HG02870 (cell line): ENCODE data around the gene GCK.

Experiments used
- ATAC-seq: cut with Tn5 transposase; IDR thresholded peaks from one replicate; pipeline ENCODE4 v1.9.1; 2021; ENCODE audit warnings: mild to moderate bottlenecking, moderate library complexity; ENCODE audit not compliant: unreplicated experiment

The GCK gene

DNA sequence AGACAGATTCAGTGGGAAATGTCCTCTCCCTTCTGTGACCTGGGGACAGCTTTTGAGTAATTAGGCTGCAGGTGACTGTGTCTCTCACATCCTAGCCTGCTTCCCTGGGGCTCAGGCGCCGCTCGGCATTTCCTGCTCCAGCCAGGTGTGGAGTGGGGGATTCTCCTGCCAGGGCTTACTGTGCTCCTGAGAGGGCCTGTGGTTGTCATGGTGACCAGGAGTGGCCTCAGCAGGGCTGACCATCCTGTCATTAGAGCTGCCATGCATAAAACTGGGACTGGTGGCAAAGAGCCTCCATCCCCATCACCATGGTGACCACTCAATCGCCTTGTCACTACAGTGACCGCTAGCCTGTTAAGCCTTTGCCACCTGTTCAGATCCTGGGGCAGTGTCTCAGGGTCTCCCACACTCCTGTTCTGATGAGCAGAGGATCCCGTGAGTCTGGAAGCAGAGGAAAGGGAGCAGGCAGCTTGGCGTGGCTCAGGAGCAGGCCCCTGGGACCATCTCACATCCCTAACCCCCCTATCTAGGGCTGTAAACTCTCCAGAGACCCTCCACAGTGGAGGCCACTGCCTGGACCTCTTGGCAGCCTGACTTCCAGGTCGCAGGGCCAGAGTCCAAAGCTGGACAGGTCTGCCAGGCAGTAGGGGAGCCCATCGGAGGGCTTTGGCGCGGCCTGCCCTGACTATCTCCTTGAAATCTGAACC is at the start of gene GCK:
Gene GCK, minus strand, starts transcription at position 154 of the 707 bp plus-strand sequence. CDS start 486 bp downstream, outside the sequence.
- no peak for ATAC-seq

DNA sequence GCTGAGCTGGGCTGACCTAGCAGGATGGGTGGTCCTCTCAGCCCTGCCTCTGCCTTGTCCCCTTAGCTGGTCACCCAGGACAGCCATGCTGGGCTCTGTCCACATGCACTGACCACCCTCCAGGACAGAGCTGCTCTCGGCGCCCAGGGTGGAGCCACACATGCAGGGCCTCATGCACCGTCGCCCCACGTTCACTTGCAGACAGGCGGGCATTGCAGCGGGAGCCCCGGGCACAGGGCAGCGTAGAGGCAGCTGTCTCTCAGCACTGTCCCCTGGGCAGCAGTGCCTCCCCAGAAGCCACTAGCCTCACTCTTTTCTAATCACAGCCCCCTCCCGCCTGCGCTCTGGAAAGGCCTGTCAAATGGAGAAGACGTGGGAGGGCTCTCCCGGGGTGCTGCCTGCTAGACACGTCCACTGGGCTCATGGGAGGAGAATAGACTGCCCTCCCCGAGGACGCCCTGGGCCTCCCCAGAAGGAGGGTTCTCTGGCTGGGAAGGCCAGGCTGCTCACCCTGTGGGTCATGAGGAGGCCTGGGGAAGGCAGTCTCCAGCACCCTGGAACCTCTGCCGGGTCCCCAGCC is 49.0 kb upstream of the GCK start:
- no peak for ATAC-seq

DNA sequence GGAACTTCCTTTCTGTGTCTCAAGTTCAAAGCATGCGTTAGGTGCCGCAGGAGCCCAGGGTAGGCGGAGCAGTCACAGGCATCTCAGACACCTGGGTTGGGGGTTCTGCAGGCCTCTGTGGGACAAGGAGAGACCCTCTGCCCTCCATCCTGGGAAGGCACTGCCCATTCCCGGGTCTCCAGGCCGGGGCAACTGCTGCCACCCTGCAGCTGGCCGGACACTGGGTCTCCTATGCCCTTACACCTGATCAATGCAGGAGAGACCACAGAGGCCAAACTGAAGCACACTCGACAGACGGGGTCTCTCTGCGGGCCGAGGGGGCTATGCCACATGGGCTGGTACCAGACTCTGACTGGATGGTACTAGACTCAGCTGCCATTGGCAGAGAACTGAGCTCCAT is 48.5 kb upstream of the GCK start:
- ATAC-seq: no peak

DNA sequence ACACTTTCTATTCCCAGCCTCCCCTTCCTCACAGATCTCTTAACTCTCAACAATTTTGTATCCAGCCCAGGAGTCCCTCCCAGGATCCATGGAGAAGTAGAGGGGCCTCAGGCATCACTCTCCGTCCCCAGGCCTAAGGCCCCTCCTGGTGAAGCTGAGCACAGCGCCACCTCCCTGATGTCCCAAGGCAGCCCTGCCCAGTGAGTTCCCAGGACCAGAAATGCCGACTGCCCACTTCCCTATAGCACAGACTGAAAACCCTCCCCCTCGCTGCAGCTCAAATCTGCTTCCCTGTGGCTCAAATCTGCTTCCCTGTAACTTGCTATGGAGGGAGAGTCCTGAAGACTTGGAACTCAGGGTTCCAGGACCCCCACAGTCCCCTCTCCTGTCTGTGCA is 47.1 kb upstream of the GCK start:
- ATAC-seq: no peak

DNA sequence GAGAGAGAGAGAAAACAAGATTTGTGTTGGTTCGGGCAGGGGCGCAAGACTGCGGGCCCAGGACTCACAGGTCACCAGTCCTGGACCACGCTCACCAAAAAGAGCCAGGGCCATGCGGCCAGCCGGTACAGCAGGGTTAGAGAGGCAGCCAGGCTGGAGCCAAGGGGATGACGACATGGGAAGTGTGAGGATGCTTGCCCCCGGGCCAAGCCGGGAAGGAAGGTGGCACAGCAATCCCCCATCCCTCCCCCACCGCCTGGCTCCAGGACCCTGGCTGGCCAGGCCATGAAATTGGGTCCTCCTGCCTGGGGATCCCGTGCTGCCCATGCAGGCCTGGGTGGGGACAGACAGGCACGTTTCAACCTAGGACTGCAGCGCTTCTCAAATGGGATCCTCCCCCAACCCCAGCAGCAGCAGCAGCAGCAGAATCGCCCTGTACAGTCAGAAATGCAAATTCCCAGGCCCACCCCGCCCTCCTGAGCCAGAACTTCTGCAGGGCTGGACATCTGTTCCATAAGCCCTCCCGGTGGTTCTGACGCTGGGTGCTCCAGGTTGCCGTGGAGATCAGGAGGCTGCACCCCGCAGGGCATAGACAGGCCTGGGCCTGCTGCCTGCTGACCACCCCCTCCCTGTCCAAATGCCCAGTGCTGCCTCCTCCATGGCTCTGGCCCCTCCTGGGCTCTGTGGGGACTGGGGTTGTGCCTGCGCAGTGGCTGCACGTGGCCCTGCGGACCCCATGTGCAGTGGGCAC is 46.5 kb upstream of the GCK start:
- ATAC-seq: no peak

DNA sequence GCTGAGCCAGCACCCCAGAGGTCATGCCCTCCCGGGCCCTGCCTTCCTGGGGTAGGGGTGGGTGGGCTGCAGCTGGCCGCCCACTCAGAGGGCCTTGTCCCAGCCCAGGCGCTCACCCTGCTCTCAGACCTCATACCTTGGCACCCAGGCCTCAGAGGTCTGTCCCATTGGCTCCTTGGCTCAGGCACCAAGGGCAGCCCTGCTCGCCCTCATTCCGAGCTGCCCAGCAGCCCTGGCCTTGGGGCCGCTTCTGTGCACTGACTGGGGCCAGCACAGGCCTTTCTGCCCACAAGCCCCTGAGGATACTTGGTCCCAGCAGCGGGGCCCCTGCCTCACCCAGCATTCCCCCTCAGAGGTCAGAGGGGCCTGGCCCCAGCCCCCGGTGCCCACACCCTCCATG is 45.8 kb upstream of the GCK start:
- no peak for ATAC-seq

DNA sequence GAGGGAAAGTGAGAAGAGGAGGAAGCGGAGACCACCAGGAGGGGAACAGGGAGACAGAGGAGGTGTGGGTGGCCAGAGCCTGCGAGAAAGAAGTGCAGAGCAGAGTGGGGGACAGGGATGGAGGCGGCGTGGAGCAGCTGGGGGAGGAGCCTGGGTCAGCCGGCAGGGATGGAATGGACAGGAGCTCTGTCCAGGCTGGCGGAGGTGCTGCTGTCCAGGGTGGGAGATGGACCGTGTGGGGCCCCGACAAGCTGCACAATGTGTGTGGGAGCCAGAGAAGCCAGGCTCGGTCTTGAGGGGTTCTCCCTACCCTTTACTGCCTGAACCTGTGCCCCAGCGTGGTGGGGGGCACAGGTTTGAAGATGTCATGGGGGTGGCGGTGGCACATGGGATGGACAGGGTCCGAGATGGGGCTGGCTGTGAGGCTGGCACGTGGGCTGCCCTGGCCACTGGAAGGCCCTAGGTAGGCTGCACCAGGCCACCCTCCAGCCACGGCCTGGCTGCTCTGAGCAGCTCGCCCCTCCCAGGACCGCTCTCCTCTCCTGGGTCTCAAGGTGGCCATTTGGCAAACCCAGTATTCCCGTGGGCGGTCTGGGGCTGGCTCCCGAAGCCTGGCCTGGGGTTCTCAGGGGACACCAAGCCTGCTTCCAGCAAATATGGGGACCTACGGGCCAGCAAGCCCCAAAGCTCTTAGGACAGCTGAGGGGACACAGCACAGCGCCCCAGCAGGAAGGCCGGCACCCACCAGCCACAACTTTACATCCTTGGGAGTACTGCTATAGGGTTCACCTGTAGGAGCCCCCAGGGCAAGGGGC is 43.9 kb upstream of the GCK start:
- ATAC-seq: no peak

DNA sequence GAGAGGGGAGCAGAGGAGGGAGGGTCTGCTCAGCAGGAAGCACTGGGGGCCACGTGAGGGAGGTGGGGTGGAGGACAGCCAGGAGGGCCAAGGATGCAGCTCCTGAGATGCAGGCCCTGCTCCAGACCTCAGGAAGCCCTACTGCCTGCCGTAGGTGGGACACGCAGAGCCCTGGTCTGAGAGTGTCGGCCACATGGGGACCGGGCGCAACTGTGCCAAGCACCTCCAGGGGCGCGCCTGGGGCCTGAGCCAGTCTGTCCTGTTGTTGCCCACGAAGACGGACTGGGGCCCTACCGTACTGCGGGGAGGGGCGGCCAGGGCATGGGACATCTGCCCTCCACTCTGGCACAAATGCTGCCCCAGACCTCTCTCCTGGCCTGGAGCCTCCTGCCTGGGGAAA is 43.2 kb upstream of the GCK start:
- ATAC-seq: no peak

DNA sequence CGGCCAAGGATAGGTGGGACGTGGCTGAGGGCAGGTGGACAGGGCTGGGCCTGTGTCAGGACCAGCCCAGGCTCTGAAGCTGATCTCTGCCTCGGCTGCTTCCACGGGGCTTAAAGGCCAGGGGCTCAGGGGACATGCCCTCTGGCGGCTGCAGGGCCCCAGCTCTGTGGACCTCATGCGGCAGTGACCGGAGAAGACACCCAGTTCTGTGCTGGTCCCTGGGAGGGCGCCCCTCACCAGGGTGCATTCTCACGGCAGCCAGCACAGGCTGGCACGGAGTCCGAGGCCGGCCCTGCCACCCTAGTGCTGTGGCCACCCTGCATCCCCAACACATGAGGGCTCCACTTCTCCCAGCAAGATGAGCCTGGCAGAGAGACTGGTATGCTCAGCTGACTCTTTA is 41.8 kb upstream of the GCK start:
- no peak for ATAC-seq

DNA sequence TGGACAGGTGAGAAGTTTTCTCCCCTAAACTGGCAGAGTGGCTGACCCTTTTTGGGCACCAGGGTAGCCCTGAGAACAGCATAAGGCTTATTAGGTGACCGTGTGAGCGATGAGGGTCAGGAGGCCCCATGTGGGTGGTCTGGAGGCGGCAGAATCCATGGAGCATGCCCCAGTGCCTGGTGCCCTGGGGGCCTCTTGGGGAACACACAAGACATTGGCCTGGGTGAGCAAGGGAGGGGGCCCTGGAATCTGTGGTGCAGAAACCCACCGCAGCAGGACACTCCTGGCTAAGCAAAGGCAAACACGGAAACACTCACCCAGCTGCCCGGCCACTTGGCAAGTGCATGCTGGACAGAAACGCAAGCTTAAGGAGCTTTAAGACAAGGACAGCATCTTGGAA is 41.0 kb upstream of the GCK start:
- no peak for ATAC-seq

DNA sequence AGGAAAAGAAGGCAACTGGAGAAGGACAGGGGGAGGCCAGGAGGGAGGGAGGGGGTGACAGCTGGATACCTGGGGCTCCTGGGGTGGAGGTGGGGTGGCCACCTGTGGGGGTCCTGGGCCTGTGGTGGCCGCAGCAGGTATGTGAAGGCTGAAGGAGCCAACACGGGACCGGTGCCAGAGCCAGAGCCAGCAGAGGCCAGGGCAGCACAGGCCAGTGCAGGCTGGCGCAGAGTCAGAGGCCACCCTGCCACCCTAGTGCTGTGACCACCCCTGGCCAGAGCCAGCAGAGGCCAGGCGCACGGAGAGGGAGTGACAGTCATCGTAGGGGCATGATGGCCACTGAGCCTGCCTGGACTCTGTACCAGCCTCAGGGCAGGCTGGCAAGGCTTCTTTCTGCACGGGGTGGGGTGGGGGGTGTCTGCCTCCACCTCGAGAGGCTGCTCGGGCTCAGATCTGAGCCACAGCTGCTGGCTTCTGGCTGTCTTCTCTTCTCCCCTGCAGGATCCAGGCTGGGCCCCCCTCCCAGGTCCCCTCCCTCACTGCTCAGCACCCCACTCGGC is 40.4 kb upstream of the GCK start:
- no peak for ATAC-seq

DNA sequence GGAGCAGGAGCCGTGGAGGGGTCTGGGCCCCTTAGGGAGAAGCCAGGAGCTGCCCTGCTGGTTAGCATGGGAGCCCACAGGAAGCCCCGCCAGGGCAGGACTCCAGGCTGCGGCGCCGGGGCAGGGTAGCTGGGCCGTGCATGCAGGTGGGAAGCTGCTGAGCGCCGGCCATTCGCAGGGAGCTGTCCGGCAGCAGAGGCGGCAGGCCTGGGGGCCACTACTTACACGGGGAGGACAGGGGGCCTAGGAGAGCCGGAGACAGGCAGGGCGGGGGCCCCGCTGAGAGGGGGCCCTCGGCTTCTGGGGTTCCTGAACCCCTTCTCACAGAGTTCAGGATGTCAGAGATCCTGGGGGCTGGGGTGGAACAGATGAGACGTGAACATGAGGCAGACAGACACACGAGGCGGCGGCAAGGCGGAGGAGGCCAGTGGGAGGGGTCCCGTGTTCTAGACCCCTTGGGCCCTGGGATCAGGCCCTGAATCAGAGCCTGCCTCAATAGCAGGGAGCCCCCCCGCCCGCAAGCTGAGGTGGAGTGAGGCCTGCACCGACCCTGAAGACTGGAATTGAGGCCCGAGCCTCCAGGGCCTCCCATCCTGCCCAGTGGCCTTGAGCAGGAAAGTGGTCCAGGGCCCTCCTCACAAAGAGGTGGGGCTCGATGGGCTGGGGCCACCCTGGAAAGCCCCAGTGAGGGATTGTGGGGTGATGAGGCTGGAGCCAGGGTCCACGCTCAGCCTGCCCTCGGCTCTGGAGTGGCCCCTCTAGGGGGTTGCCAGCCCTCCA is 39.5 kb upstream of the GCK start:
- ATAC-seq: no peak

DNA sequence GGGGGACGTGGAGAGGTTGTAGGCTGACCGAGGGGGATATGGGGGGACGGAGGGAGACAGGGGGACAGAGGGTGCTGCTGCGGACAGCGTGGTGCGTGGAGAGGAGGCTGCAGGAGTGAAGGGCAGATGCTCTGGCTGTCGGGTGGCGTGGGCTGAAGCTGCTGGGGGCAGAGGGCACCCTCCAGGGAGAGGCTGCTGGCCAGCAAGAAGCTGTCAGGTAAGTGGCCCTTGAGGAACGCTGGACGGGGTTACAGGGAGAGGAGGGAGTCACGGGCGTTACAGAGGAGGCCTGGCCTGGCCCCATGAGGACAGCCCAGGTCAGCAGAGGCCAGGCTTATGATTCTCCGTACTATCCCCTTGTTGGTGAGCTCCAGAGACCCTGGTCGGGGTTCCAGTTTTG is 38.7 kb upstream of the GCK start:
- no peak for ATAC-seq

DNA sequence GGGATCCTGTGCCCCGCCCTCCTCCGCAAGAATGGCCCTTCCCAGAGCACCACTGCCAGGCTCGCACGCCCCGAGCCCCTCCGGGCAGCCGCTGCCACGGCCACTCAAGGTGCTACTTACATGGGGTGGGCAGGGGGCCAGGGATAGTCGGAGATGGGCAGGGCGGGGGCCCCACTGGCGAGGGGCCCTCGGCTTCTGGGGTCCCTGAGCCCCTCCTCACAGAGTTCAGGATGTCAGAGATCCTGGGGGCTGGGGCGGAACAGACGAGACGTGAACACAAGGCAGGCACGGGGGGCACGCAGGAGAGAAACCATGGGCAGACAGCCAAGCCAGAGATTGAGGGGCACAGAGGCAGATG is 37.1 kb upstream of the GCK start:
- ATAC-seq: no peak

DNA sequence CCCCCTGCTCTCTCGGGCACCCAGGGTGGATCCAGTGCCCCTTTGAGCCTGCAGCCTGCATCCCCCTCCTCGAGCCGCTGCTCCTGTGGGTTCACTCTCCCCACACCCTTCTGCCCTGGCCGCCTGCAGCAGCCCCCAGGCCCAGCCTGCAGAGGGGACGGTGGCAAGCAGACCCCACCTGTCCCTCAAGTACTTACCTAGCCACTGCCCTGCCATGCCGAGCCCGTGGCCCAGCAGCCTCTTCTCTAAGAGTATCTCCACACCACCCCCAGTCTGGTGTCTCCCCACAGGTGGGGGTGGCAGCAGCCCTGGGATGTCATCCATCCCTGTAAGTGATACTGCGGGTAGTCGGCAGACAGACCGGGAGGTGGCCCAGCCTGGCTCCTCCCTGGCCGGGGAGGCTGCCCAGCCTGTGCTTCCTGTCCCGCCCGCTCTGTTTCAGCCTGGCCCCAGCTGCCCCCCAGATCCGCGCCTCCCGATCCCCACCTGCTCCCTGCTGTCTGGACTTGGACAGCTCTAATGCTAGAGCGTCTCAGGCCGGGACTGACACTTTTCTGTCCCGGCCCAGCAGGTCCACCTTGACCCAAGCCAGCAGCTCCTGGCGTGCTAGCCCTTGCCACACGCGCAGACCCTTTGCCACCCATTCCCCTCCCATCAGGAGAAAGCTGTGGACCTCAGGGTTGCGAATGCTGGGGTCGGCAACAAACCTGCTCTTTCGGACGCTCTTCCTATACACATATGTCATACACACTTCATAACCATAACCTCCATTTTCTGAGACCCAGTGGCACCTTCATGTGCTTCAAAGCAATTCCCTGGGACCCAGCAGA is 36.5 kb upstream of the GCK start:
- no peak for ATAC-seq

DNA sequence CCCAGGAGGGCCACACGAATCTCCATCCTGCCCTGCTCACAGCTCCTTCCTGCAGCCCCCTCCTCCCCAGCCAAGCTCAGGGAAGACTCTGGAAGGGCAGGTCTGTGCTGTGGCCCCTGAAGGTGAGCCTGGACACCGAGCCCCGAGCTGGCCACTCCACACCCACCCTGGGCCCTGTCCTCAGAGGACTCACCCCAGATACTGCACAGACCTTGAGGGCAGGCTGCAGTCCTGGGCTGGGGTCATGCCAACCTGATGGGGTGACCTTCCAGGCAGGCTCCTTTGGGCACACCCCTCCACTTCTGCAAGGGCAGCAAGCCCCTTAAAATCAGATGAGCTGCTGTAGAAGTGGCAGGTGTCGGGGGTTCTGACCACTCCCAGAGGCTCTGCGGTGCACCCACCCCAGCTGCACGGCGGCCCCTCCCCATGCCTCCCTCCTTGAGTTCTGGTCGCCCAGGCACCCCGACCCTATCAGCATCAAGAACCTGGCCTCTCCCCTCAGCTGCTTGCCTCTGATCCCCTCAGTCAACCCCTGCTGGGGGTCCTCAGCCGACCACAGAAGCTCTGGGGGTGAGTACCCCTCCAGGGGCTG is 35.8 kb upstream of the GCK start:
- no peak for ATAC-seq

DNA sequence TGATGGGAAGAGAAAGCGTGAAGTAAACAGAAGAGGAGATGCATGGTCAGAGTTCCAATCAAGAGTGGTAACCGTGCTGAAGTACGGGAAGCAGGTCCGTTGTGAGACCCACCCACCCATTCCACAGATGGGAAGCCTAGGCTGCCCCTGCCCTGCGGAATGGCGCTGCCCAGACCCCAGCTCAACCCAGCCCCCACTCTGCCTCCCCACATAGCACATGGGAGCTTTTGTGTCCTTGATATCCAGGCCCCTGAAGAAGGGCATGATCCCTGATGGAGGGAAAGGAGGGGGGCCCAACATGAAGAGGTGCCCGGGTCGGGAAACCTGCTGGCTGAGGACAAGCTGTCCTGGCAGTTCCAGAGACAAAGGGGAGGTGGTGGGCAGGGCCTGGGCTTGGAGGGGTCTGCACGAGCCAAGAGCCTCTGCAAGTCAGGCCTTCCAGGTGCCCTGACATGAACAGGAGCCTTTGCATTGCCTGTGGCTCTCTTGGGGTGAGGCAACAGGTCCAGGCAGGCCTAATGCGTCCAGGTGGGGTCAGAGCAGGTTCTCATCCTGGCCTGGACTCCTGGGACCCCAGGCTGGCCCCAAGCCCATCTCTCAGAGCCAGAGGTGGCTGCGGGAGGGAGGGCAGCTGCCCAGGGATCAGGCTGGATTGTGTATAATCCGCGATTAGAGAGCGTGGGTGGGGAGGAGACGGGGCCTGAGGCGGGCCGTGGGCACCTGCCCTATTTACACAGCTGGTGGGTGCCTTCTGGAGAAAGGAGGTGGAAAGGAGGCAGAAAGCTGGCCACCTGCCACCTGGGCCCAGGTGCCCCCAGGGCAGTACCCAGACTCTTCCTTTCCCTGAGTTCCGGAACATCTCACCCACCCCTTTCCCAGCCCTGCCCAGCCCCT is 35.1 kb upstream of the GCK start:
- no peak for ATAC-seq
